LNCaP clone FGC (cell line): Measurements from ENCODE around the gene KLC1.
A peak's percentile ranks its signal among the peaks of the same experiment; 100 is the strongest.

Experiments
- DNase-seq: peaks from one replicate; pipeline ENCODE4 v3.0.0-alpha.2; 2011; ENCODE audit warnings: low read depth
- H3K4me3 ChIP-seq: 2 replicates; pipeline ENCODE4 v1.5.1; 2011; ENCODE audit warnings: mild to moderate bottlenecking, low read depth, low read length, control low read depth
- CTCF ChIP-seq: IDR thresholded peaks from 2 replicates; pipeline ENCODE4 v1.5.1; 2012; ENCODE audit warnings: mild to moderate bottlenecking; ENCODE audit not compliant: control insufficient read depth, insufficient read depth; ENCODE audit errors: extremely low read depth

Gene KLC1

GRCh38 chr14:103628684-103629502 is at the start of gene KLC1:
Gene KLC1 (plus strand): TSS chr14:103629211. CDS start chr14:103654565, 25,354 bp downstream.
- TF ChIP-seq CTCF: no peak

GRCh38 chr14:103581206-103581605 is 47.8 kb upstream of the KLC1 start:
- TF ChIP-seq CTCF: no peak
- no peak overlapping the region for H3K4me3 ChIP-seq
- no peak for DNase-seq

More at GRCh38 chr14:103628684-103629502, at the start of gene KLC1:
- H3K4me3 ChIP-seq: peak within 1 kb of the TSS; percentile 80
- no peak for DNase-seq

GRCh38 chr14:103581954-103582703 is 46.9 kb upstream of the KLC1 start:
- TF ChIP-seq CTCF: no peak
- no peak overlapping the region for H3K4me3 ChIP-seq
- DNase-seq: no peak

GRCh38 chr14:103584326-103584915 is 44.6 kb upstream of the KLC1 start:
- no peak overlapping the region for H3K4me3 ChIP-seq
- DNase-seq: no peak
- TF ChIP-seq CTCF: no peak

- no peak for TF ChIP-seq CTCF
- DNase-seq: no peak
- no peak overlapping the region for H3K4me3 ChIP-seq
Measured at GRCh38 chr14:103593577-103593976, 35.4 kb upstream of the KLC1 start.

GRCh38 chr14:103594265-103594664 is 34.7 kb upstream of the KLC1 start:
- no peak overlapping the region for H3K4me3 ChIP-seq
- no peak for DNase-seq
- TF ChIP-seq CTCF: no peak
